ENCODE results near the gene ARHGDIG. TPM values are rescaled to one million over a fixed set of nuclear protein-coding genes. Genes with fewer than 3 reads are reported as not detected.

ARHGDIG gene
- total and polyA plus RNA-seq, 12 donors: 0.23 to 3.5 (median 0.88) TPM; not detected in 3

GRCh38 chr16:283033-283805, 2.8 kb downstream of the ARHGDIG start, which contains the start of gene PDIA2:
Gene PDIA2, plus strand, starts transcription at chr16:283164. Its CDS starts 6 bp downstream, at chr16:283170.
- no peak for TF ChIP-seq POLR2A (IDR thresholded peaks at IDR 0.05)
- TF ChIP-seq, protein P1, sequence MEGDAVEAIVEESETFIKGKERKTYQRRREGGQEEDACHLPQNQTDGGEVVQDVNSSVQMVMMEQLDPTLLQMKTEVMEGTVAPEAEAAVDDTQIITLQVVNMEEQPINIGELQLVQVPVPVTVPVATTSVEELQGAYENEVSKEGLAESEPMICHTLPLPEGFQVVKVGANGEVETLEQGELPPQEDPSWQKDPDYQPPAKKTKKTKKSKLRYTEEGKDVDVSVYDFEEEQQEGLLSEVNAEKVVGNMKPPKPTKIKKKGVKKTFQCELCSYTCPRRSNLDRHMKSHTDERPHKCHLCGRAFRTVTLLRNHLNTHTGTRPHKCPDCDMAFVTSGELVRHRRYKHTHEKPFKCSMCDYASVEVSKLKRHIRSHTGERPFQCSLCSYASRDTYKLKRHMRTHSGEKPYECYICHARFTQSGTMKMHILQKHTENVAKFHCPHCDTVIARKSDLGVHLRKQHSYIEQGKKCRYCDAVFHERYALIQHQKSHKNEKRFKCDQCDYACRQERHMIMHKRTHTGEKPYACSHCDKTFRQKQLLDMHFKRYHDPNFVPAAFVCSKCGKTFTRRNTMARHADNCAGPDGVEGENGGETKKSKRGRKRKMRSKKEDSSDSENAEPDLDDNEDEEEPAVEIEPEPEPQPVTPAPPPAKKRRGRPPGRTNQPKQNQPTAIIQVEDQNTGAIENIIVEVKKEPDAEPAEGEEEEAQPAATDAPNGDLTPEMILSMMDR (IDR thresholded peaks at IDR 0.05): no peak
- Histone ChIP-seq H3K27me3 (peaks cover 14% of the 10 kb centered on the region), H3K4me3 (no peak within 1 kb of the TSS), H3K9me3 (replicated peaks in 1 of 3) (no peaks in the 10 kb centered on the region), H3K4me1 (replicated peaks in 1 of 2) (peaks cover 0 to 5% of the 10 kb centered on the region in 2 donors), H3K36me3 (replicated peaks in 1 of 2) (peaks cover 0 to 9% of the 10 kb centered on the region in 2 donors), H3K27ac (no peak within 1 kb of the TSS)
- 67 to 80% (median 76%) methylated on average over 8 to 25 of the region's 25 CpGs for WGBS, 4 donors
- intact Hi-C loops (cut with DNase I): no loop called here
- no peak for DNase-seq

- 92 to 94% (median 94%) methylated on average over 23 to 52 of the region's 52 CpGs for WGBS, 4 donors
- TF ChIP-seq, protein P1 (IDR thresholded peaks at IDR 0.05): no peak
- no peak for TF ChIP-seq POLR2A (IDR thresholded peaks at IDR 0.05)
- intact Hi-C loops (cut with DNase I): no loop called here
- Histone ChIP-seq H3K27me3 (peaks cover 14% of the 10 kb centered on the region), H3K36me3 (replicated peaks in 1 of 2) (peaks cover 0 to 15% of the 10 kb centered on the region in 2 donors), H3K9me3 (replicated peaks in 1 of 3) (no peaks in the 10 kb centered on the region), H3K4me1 (replicated peaks in 1 of 2) (peaks cover 0 to 5% of the 10 kb centered on the region in 2 donors), H3K4me3 (no peak overlapping the region), H3K27ac (no peak overlapping the region)
- no peak for DNase-seq
Measured at GRCh38 chr16:284204-285120, 4.1 kb downstream of the ARHGDIG start.

DNA sequence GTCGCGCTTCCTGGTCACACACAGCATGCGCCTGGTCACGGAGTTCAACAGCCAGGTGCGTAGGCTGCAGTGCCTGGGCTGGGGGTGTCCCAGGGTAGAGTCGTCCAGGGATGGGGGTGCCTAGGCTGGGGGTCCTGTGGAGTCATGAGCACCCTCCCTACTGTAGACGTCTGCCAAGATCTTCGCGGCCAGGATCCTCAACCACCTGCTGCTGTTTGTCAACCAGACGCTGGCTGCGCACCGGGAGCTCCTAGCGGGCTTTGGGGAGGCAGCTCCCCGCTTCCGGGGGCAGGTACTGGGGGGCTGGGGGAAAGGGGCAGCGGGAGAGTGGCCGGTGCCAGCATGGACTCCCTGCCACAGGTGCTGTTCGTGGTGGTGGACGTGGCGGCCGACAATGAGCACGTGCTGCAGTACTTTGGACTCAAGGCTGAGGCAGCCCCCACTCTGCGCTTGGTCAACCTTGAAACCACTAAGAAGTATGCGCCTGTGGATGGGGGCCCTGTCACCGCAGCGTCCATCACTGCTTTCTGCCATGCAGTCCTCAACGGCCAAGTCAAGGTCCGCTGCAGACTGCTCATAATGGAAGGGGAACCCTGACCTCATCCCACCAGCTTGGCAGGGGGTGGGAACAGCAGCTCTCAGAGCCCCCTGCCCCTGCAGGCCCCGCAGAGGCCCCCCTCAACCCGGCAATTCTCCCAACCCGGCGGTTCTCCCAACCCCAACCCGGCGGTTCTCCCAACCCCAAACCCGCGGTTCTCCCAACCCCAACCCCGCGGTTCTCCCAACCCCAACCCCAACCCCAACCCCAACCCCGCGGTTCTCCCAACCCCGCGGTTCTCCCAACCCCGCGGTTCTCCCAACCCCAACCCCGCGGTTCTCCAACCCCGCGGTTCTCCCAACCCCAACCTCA, 5.0 kb downstream of the ARHGDIG start:
- no peak overlapping the region for H3K4me3 ChIP-seq
- no peak for DNase-seq
- TF ChIP-seq, protein P1 (IDR thresholded peaks at IDR 0.05): no peak
- no peak for TF ChIP-seq POLR2A (IDR thresholded peaks at IDR 0.05)
- H3K27me3 ChIP-seq: peaks cover 11% of the 10 kb centered on the region
- H3K9me3 ChIP-seq (replicated peaks in 1 of 3): no peaks in the 10 kb centered on the region
- 76 to 89% (median 83%) methylated on average over 21 to 48 of the region's 48 CpGs for WGBS, 4 donors
- no peak overlapping the region for H3K27ac ChIP-seq
- intact Hi-C loops (cut with DNase I): no loop called here
- H3K4me1 ChIP-seq (replicated peaks in 1 of 2): peaks cover 0 to 5% of the 10 kb centered on the region in 2 donors
- H3K36me3 ChIP-seq (replicated peaks in 1 of 2): peaks cover 0 to 17% of the 10 kb centered on the region in 2 donors
